ENCODE results near the gene MTHFS.

GRCh38 chr15:79923515-79924169, 26.8 kb upstream of the MTHFS start:
- TF ChIP-seq YY1 (IDR thresholded peaks at IDR 0.05; ENCODE audit: insufficient read depth, insufficient read length) (peak; percentile 42), ZNF274 (IDR thresholded peaks at IDR 0.05; ENCODE audit: low read depth, low read length) (no peak), SUZ12 (IDR thresholded peaks at IDR 0.05; ENCODE audit: extremely low read depth, insufficient read depth, insufficient read length) (no peak)
